GM19193 (cell line): Measurements from ENCODE around the gene OGDH.

Experiments
- POLR2A ChIP-seq: IDR thresholded peaks from 4 replicates; pipeline ENCODE4 v1.6.1; 2011; ENCODE audit not compliant: insufficient read depth, insufficient read length; ENCODE audit errors: extremely low read depth

OGDH gene

DNA sequence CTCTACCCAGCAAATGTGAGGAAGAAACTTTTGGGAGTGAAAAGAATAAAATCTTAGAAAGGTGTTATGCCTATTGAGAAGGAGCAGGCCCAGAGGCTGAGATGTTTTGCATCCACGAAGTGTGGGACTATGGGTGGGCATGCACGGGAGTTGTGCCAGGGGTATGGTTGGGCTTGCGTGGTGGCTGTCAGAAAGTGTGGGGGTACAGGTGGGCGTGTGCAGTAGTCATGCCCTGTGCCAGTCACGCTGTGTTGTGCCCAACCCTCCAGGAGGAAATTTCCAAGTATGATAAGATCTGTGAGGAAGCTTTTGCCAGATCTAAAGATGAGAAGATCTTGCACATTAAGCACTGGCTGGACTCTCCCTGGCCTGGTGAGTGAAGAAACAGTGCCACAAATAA, 89.3 kb downstream of the OGDH start:
- TF ChIP-seq POLR2A: no peak

DNA sequence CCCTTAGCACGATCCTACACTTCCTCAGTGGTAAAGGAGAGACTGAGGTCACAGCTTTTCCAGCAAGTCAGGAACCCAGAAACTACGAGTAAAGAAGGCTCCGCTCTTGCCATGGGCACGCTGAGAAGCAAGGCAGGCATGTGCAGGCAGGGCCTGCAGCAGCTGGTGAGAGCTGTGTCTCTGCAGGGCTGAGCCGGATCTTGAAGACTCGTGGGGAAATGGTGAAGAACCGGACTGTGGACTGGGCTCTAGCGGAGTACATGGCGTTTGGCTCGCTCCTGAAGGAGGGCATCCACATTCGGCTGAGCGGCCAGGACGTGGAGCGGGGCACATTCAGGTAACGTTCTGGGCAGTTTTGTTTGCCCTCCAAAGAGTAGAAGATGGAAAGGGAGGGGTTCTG, 90.3 kb downstream of the OGDH start:
- no peak for TF ChIP-seq POLR2A

DNA sequence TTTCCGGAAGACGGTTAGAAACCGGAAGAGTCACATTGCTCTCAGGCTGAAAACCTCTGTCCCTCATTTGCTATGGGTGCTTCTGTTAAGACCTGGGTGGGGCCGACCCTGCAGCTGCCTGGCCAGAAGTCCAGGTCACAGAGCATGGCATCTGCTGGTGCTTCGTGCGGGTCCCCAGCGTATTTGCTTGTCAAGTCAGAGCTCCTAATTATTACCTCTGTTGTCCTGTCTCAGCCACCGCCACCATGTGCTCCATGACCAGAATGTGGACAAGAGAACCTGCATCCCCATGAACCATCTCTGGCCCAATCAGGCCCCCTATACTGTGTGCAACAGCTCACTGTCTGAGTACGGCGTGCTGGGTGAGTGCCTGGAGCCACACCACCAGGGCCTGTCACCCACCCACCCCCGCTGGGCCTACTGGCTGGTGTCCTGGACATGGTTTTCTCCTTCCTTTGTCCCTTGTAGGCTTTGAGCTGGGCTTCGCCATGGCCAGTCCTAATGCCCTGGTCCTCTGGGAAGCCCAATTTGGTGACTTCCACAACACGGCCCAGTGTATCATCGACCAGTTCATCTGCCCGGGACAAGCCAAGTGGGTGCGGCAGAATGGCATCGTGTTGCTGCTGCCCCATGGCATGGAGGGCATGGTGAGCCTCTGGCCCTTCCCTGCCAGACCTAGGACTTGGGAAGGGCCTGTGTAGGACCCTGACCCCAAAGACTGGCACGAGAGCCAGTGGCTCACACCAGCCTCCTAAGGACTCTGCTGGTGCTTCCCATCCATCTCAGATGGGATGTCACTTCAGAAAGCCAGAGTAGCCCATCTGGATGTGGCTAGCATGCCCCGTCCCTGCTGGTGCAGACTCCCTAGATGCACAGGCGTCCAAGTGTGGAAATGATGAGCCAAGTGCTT, 91.0 kb downstream of the OGDH start:
- no peak for TF ChIP-seq POLR2A

DNA sequence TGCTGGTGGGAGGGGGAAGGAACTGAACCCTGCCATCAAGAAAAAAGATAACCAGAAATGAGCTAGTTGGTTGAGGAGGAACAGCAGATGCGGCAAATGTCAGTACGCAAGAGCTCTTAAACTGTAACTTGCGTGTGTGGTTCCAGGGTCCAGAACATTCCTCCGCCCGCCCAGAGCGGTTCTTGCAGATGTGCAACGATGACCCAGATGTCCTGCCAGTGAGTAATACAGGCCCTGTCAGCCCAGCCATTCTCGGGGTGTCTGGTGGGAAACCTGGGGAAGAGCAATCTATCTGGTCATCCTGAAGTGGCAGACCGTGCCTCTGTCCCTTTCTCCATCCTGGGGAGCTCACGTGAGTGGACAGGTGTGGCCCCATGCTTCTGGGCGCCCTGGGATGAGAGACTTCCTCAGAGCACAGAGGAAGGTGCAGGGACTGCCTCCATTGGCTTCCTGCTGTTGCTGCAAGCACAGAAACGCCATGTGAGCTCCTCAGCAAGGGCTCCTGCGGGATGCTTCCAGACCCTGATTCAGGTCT, 91.7 kb downstream of the OGDH start:
- TF ChIP-seq POLR2A: no peak

DNA sequence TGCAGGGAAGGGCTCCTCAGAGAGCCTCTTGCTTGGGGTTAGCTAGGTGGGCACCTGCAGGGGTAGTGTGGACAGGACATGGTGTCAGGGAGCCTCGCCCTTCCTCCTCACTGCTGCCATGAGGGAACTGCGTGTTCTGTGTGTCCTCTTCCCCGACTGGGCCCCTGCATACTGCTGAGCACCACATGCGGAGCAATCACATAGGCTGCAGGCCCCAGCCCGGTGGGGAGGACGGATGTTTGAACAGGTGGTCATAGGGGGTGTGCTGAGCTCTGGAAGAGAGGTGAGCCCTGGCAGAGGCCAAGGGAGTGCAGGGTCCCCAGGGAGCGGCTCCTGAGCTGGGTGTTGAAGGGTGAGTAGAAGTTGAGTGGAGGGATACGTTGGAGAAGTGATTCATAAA, 93.9 kb downstream of the OGDH start:
- TF ChIP-seq POLR2A: no peak

DNA sequence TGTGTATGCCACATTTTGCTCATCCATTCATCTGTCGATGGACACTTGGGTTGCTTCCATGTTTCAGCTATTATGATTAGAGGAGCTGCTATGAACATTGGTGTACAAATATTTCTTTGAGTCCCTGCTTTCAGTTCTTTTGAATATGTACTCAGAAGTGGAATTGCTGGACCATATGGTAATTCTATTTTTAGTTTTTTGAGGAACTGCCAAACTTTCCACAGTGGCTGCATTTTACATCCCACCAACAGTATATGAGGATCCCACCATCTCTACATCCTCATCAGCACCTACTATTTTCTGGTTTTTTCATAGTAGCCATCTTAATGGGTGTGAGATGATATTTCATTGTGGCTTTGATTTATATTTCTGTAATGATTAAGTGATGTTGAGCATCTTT, 97.5 kb downstream of the OGDH start:
- TF ChIP-seq POLR2A: no peak

DNA sequence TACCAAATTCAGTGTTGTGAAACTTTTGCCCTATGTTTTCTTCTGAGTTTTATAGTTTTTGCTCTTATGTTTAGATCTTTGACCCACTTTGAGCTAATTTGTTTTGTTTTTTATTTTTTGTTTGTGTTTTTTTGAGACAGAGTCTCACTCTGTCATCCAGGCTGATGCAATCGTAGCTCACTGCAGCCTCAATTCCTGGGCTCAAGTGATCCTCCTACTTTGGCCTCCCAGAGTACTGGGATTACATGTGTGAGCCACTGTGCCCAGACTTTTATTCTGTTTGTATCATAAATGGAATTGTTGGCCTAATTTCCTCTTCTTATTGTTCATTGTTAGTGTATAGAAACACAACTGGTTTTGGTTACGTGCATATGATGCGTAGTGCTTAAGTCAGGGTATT, 99.0 kb downstream of the OGDH start:
- TF ChIP-seq POLR2A: no peak

DNA sequence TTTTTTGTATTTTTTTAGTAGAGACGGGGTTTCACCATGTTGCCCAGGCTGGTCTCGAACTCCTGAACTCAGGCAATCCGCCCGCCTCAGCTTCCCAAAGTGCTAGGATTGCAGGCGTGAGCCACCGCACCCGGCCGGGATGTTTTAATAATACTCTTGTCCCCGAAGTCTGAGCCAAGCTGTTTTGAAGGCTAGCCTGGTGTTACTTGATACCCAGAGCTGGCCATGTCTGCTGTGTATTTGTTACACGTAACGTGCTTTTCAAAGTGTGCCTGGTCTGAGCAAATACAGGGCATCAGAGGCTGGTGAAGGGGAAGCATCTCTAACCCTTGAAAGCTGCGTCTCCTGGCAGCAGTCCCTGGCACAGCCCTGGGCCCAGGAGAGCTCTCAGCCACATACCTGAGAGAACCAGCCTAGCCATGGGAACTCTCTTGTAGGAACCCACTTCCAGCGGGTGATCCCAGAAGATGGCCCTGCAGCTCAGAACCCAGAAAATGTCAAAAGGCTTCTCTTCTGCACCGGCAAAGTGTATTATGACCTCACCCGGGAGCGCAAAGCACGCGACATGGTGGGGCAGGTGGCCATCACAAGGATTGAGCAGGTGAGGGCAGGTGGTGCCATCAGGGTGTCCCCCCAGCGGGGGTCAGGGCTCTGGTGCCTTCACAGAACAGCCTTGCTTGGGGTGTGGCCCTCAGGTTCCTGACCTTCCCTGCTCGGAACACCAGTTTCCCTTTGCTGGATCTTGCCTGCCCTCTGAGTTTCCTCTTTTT, 100.5 kb downstream of the OGDH start:
- no peak for TF ChIP-seq POLR2A

DNA sequence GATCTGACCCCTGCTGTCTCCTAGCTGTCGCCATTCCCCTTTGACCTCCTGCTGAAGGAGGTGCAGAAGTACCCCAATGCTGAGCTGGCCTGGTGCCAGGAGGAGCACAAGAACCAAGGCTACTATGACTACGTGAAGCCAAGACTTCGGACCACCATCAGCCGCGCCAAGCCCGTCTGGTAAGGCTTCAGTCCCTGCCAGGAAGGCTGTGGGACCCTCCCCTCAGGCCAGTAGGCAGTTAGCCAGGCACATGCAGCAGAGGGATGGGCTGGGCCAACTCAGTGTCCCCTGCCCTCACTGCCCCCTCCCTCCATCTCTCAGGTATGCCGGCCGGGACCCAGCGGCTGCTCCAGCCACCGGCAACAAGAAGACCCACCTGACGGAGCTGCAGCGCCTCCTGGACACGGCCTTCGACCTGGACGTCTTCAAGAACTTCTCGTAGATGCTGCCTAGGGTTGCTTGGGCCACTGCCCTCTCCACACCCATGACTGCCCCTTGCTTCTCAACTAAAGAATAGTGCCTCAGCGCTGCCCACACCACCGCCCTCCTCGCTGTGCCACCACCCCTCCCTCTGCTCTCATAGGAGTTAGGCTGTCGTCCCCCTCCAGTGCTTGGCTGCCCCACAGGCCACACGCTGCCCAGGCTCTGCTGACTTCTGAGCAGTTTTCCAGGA, 101.3 kb downstream of the OGDH start:
- no peak for TF ChIP-seq POLR2A

DNA sequence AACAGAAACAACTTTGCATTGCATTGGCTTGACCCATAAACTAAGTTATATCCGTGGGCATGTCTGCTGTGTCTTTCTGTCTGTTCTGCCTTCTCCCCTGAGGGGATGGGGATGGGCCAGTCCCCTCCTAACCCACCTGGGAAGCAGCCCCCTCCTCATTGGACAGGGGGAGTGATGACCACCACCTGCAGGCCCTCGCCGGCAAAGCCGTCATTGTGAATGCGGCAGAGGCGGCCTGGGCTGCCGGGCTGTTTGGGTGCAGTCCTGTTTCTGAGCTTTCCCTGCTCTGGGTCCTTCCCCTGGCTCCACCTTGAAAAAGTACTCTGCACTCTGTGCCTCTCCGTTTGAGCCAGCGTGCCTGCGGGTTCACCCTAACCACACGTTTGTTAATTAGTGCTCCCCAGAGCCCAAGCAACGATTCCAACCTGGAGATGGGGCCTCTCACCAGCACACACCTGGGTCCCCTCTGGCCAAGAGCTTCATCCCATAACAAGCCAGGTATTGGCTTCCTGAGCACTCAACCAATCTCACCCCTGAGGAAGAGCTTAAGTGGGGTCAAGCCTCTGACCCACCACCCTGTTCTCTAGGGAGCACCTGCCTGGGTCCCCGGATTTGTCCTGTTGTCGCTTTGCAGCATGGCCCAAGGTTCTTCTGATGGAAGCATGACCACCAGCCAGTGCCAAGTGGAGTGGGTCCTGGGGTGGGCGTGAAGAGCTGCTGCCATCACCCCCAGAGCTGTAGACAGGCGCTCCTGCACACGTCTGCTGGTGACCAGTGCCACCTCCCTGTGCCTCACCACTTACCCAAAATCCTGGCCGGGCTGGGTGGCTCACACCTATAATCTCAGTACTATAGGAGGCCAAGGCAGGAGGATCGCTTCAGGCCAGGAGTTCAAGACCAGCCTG, 102.8 kb downstream of the OGDH start:
- no peak for TF ChIP-seq POLR2A

DNA sequence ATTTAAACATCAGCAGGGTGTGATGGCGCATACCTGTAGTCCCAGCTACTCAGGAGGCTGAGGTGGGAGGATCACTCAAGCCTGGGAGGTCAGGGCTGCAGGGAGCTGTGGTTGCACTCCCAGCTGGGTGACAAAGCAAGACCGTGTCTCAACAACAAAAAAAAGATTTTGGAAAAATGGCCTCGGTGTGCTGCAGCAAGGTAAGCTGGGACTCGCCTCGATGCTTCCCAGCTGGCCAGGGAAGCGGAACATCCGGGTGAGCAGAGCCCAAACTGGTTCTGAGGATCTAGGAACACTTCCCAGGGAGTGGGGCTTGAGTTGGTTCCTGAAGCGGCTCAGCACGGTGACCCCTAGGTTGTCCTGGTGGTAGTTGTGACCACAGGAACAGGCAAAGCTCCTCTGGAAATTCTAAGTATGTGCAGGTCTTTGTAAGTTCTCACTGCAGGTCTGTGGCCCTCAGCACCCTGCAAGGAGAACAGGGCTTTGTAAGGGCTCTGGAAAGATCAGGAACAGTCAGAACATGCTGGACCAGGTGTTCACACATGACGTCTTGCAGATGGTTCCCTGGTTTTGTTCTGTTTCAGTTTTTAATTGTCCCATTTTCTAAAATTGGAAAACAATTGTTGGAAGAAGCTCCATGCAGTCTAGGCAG, 103.6 kb downstream of the OGDH start:
- TF ChIP-seq POLR2A: no peak

DNA sequence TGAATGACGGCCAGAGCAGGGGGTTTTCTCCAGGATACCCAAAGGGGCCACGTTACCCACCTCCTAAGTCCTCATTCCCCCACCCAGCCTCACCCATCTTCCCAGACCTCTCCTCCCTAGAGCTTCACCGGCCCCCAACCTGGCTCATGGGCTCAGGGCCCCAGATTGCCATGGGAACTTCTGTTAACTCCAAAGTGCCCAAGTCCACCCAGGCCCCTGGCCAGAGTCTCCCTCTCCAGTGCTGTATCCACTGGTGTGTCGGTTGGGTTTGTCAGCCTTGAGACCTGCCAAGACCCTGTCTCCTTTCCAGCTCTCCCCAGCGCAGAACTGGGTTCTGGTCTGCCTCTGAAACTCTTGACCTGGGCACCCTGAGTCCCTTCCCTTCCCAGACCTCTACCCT, 105.1 kb downstream of the OGDH start:
- no peak for TF ChIP-seq POLR2A

DNA sequence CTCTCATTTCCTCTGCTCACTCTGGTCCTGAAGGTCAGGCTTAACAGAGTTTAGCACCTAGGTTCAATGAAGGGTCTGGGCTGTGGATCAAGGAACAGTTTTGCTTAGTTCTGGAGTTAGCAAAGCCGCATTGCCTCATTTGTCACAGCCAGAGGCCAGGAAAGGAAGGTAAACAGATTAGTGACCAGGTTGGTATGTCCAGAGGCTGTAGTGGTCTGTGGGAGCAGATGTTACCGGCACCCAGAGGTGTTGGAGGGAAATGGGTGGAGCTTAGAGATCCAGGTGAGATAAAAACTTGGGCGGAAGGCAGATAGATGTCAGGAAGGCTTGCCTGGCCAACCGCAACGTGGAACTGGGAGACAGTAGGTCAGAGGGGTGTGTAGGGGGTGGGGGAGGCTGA, 105.6 kb downstream of the OGDH start:
- no peak for TF ChIP-seq POLR2A

DNA sequence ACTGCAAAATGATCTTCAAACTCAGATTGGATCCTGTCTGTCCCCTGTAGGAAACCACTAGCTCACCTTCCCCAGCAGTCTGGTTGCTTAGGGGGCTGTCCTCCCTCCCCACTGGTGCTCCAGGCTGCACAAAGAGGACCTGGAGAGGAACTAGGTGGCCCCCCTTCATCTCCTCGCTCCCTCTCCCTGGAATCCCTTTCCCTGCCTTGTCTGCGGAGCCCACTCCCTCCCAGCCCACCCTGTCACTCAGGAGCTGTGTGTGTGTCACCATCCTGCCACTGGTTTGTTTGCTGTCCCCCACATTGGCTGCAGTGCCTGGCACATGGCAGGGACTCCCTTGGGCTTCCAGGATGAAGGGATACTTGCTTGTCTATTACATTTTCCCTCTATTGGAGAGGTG, 106.7 kb downstream of the OGDH start:
- no peak for TF ChIP-seq POLR2A
